Stimulated activated CD8-positive, alpha-beta memory T cell treated with anti-CD3 and anti-CD28 coated beads, Interleukin-4, amount 100 ng/mL, for 24 hours (primary cell): ENCODE results near the gene ARRB2.
"Not testable (repeated sequence)": the region's sequence is repeated elsewhere in the genome, so short reads cannot be mapped to it uniquely, and the experiment has no call there.

Source experiments
- DNase-seq: peaks from one replicate; pipeline ENCODE4 v3.0.0-alpha.2; 2020; ENCODE audit warnings: low read depth

ARRB2 gene

DNA sequence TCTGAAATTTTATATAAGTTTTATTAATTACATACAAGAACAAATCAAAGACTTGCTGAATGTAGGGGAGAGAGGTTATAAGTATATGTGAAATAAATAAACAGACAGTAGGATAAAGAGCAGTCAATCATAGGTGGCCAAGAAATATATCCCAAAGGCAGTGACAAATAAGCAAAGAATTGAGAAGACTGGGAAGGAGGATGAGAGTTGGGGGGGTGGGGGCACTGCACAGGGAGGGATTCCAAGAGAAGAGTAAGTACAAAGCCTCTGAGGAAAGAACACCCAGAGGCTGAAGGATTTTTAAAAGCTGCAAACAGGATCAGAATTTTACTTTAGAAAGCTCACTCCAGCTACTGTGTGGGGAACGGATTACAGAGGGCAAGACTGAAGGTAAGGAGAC is 9.3 kb upstream of the ARRB2 start:
- no peak for DNase-seq

DNA sequence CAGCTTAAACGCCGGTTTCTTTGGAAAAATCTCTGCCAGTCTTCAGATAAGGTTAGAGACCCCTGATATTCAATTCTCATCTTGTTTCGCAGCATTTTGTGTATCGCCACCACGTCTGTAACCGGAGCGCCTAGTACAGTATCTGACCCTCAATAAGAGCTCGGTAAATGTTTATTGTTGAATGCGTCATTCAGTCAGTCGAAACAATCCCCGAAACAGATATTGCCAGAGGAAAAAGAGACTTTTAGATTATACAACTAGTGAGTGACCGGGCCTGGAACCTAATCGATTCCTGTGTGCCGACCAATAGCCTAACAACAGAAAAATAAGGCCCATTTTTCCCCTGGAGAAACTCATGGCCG is 7.1 kb upstream of the ARRB2 start:
- DNase-seq: no peak

DNA sequence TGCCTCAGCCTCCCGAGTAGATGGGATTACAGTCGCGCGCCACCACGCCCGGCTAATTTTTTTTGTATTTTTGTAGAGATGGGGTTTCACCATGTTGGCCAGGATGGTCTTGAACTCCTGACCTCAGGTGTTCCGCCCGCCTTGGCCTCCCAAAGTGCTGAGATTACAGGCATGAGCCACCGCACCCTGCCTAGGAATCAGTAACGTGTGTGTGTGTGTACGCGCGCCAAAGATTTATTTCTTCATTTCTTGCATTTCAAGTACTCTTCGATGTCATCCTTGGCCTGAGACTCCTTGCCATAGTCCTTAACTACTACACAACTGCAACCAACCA is 5.9 kb upstream of the ARRB2 start:
- DNase-seq: not testable (repeated sequence)

DNA sequence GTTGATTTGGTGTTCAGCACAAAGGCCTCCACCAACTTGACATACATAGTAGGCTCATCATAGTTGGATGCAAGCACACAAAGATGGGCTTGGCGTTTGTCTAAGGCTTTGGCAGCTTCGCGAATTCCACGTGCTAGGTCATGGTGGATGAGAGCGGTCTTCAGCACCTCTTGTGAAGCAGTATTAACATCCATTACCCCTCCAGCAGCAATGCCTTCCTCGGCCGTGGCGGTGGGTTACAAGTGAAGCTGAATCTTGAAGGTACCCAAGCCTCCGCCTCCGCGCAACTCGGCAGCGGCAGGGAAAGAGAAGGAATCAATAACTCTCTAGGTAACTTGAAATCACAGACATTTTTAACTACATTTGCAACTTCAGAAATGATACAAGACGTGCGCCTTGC is 5.4 kb upstream of the ARRB2 start:
- no peak for DNase-seq

GRCh38 chr17:4706121-4706520 is 4.3 kb upstream of the ARRB2 start:
- no peak for DNase-seq

DNA sequence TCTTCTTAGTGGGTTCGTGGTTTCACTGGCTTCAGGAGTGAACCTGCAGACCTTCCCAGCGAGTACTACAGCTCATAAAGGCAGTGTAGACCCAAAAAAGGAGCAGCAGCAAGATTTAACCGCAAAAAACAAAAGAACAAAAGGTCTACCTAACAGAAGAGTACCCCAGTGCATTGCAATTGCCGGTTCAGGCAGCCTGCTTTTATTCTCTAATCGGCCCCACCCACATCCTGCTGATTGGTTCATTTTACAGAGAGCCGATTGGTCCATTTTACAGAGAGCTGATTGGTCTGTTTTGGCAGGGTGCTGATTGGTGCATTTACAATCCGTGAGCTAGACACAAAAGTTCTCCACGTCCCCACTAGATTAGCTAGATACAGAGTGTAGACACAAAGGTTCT is 2.0 kb upstream of the ARRB2 start:
- no peak for DNase-seq

- DNase-seq: no peak
Observed at GRCh38 chr17:4710693-4711634, 532 bp downstream of the ARRB2 start.

GRCh38 chr17:4711661-4712181 is 1.3 kb downstream of the ARRB2 start:
- no peak for DNase-seq

DNA sequence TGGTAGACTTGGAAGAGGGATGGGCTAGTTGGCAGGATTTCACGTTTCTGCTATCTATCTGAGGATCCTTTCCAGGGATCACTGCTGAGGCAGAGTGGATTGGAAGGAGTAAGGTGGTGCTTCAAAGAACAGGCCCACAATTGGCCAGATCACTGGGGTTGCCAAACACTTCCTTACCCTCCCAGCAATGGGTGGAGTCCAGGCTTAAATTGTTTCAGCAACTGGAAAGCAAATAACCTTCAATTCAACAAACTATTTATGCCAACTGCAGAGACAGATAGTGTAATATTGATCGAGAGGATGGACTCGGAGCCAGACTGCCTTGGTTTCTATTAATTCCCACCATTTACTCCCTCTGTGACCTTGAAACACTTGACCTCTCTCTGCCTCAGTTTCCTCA is 2.1 kb downstream of the ARRB2 start:
- no peak for DNase-seq

GRCh38 chr17:4714340-4715062 is 4.1 kb downstream of the ARRB2 start:
- DNase-seq: not testable (repeated sequence)

GRCh38 chr17:4715063-4715744 is 4.8 kb downstream of the ARRB2 start:
- no peak for DNase-seq

DNA sequence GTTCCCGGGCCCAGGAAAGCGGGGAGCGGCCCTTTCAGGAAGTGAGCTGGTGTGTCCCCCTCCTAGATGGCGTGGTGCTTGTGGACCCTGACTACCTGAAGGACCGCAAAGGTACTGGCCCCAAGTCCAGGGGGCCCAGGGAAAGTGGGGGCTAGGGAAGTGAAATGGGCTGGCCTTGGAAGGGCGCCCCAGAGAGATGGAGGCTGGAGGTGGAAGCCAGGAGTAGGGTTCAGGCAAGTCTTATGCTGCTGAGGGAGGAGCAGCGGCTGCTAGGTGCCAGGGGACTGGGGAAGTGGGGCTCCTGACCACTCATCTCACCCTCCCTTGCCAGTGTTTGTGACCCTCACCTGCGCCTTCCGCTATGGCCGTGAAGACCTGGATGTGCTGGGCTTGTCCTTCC is 5.6 kb downstream of the ARRB2 start:
- DNase-seq: no peak

GRCh38 chr17:4717791-4718190 is 7.4 kb downstream of the ARRB2 start:
- DNase-seq: no peak

- no peak for DNase-seq
Observed at GRCh38 chr17:4718276-4718675, 7.8 kb downstream of the ARRB2 start.

DNA sequence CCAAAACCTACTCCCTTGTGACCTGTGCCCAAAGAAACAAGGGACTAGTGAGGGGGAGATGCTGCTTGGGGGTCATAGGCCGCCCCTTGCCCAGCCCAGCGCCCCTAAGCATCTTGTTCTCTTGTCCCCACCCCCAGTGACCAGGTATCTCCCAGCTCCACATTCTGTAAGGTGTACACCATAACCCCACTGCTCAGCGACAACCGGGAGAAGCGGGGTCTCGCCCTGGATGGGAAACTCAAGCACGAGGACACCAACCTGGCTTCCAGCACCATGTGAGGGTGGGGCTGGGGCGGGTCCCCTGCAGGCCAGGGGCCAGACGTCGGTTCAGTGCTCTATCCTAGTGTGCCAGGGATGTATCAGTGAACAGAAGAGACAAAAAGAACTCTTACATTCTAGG is 8.7 kb downstream of the ARRB2 start:
- no peak for DNase-seq

- DNase-seq: no peak
Observed at GRCh38 chr17:4719684-4720221, 9.3 kb downstream of the ARRB2 start.

- DNase-seq: no peak
Observed at GRCh38 chr17:4720787-4721186, 10.4 kb downstream of the ARRB2 start.

- DNase-seq: no peak
Observed at GRCh38 chr17:4721203-4722135, 11.0 kb downstream of the ARRB2 start.

DNA sequence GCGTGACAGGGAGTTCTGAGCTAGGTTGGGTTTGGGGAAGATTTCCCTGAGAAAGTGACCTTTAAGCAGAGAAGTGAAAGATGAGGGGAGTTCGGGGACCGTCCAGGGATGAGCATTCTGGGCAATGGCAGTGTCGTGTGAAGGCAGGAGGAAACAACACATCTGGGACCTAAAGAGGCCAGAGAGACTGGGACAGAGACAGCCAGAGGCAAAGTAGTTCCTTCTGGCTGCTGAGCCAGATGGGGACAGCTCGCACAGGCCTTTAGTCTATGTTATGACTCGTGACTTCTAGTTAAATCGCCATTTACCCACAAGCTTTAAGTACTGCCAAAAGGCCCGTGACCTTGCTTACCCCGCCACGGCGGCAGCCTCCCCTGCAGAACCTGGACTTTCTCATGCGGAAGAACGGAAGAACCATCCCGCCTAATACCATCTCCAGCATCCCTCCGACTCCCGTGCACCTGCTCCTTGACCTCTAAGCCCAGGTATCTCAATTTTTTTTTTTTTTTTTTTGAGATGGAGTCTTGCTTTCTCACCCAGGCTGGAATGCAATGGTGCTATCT is 12.3 kb downstream of the ARRB2 start:
- no peak for DNase-seq

DNA sequence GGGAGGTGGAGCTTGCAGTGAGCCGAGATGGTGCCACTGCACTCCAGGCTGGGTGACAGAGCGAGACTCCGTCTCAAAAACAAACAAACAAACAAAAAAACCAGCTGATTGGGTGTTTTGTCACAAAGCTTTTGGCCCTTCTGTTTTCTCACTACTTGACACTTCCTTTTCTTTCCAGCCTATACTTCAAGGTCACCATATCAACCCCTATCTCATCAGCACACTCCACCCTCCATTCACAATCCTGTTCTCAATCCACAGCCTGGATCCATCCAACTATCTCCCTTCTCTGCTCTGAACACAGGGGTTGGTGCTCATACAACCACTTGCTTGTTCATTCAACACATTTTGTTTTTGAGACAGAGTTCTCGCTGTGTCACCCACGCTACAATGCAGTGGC is 14.2 kb downstream of the ARRB2 start:
- no peak for DNase-seq
